ENCODE results near the gene RNF114. TPM values are rescaled to one million over a fixed set of nuclear protein-coding genes. Genes with fewer than 3 reads are reported as not detected.

The RNF114 gene
- polyA plus RNA-seq, 1 of the 3 experiments (the other 2 are of a cell fraction) = 55.0 TPM

DNA sequence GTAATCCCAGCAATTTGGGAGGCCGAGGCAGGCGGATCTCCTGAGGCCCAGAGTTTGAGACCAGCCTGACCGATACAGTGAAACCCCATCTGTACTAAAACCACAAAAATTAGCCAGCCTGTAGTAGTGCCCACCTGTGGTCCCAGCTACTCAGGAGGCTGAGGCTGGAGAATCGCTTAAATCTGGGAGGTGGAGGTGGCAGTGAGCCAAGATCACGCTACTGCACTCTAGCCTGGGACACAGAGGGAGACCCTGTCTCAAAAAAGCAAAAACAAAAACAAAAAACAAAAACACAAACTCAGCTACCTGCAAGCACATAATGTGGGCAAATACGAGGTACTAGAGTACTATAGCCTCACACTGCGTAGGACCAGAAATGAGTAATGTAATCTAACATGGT lies 17.2 kb upstream of the RNF114 start:
- Histone ChIP-seq H3K9me2 (no peaks in the 10 kb centered on the region), H3K27me3 (ENCODE audit: insufficient read depth) (no peaks in the 10 kb centered on the region), H3K27ac (ENCODE audit: low read depth in 2 of 2, low read length in 1 of 2) (no peak overlapping the region), H3K79me2 (ENCODE audit: insufficient read depth) (peaks cover 13% of the 10 kb centered on the region), H3K9me3 (no peaks in the 10 kb centered on the region), H3F3A (replicated peaks; ENCODE audit: insufficient read depth) (peaks cover 9% of the 10 kb centered on the region), H2AFZ (ENCODE audit: low read depth) (no peak overlapping the region), H3K9ac (no peak overlapping the region), H3K4me2 (no peak overlapping the region), H3K4me3 (ENCODE audit: low read depth in 2 of 2, low read length in 1 of 2) (no peak overlapping the region), H4K20me1 (ENCODE audit: insufficient read depth) (peaks cover 9% of the 10 kb centered on the region), H3K36me3 (replicated peaks in 1 of 2; ENCODE audit: control insufficient read depth in 1 of 2, insufficient read depth in 2 of 2, low read length in 1 of 2) (no peaks in the 10 kb centered on the region), H3K4me1 (ENCODE audit: control insufficient read depth in 1 of 2, insufficient read depth in 2 of 2, low read depth in 1 of 2, low read length in 1 of 2) (peaks cover 0 to 11% of the 10 kb centered on the region in 2 experiments; a peak in 1 of 4 replicates)
- no peak for TF ChIP-seq TAF1 (IDR thresholded peaks at IDR 0.05; ENCODE audit: borderline replicate concordance, low read depth, low read length)
- no peak for TF ChIP-seq GATA2 (CRISPR knock-in tag; IDR thresholded peaks at IDR 0.05)
- no peak for TF ChIP-seq ELF1 (IDR thresholded peaks at IDR 0.05)
- ChIA-PET CTCF (interaction anchor here (1.1 to 1.2 kb wide), 2 partner anchors 73 to 152 kb away, joined by 3 read pairs; no protein-coding TSS in a partner anchor), POLR2A (no interaction called here)
- no peak for DNase-seq
- WGBS (ENCODE audit: low lambda C conversion rate) = 60% methylated on average over 6 of the region's 7 CpGs

DNA sequence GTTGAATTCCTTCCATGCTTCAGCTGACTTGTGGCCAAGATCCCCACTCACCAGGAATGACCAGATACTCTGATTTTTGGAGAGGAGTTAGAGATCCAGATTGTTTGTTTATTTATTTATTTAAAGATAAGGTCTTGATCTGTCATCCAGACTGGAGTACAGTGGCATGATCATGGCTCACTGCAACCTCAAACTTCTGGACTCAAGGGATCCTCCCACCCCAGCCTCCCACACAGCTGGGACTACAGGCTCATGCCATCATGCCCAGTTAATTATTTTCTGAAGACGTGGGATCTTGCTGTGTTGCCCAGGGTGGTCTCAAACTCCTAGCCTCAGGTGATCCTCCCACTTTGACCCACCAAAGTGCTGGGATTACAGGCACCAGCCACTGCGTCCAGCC lies 16.7 kb upstream of the RNF114 start:
- Histone ChIP-seq H4K20me1 (ENCODE audit: insufficient read depth) (peaks cover 4% of the 10 kb centered on the region), H3K4me1 (ENCODE audit: control insufficient read depth in 1 of 2, insufficient read depth in 2 of 2, low read depth in 1 of 2, low read length in 1 of 2) (peaks cover 0 to 7% of the 10 kb centered on the region in 2 experiments; a peak in 1 of 4 replicates), H3F3A (replicated peaks; ENCODE audit: insufficient read depth) (peaks cover 9% of the 10 kb centered on the region), H3K36me3 (replicated peaks in 1 of 2; ENCODE audit: control insufficient read depth in 1 of 2, insufficient read depth in 2 of 2, low read length in 1 of 2) (no peaks in the 10 kb centered on the region), H2AFZ (ENCODE audit: low read depth) (no peak overlapping the region), H3K27ac (ENCODE audit: low read depth in 2 of 2, low read length in 1 of 2) (no peak overlapping the region), H3K9ac (no peak overlapping the region), H3K4me2 (no peak overlapping the region), H3K4me3 (ENCODE audit: low read depth in 2 of 2, low read length in 1 of 2) (no peak overlapping the region), H3K27me3 (ENCODE audit: insufficient read depth) (no peaks in the 10 kb centered on the region), H3K79me2 (ENCODE audit: insufficient read depth) (peaks cover 9% of the 10 kb centered on the region), H3K9me3 (no peaks in the 10 kb centered on the region), H3K9me2 (no peaks in the 10 kb centered on the region)
- POLR2A ChIA-PET = no interaction called here
- TF ChIP-seq RCOR1 (IDR thresholded peaks at IDR 0.05; ENCODE audit: low read length) (no peak), FOSL2 (IDR thresholded peaks at IDR 0.05; ENCODE audit: borderline replicate concordance, low read depth) (no peak), FOXM1 (IDR thresholded peaks at IDR 0.05; ENCODE audit: low read depth) (no peak)
- TF ChIP-seq, protein P1, sequence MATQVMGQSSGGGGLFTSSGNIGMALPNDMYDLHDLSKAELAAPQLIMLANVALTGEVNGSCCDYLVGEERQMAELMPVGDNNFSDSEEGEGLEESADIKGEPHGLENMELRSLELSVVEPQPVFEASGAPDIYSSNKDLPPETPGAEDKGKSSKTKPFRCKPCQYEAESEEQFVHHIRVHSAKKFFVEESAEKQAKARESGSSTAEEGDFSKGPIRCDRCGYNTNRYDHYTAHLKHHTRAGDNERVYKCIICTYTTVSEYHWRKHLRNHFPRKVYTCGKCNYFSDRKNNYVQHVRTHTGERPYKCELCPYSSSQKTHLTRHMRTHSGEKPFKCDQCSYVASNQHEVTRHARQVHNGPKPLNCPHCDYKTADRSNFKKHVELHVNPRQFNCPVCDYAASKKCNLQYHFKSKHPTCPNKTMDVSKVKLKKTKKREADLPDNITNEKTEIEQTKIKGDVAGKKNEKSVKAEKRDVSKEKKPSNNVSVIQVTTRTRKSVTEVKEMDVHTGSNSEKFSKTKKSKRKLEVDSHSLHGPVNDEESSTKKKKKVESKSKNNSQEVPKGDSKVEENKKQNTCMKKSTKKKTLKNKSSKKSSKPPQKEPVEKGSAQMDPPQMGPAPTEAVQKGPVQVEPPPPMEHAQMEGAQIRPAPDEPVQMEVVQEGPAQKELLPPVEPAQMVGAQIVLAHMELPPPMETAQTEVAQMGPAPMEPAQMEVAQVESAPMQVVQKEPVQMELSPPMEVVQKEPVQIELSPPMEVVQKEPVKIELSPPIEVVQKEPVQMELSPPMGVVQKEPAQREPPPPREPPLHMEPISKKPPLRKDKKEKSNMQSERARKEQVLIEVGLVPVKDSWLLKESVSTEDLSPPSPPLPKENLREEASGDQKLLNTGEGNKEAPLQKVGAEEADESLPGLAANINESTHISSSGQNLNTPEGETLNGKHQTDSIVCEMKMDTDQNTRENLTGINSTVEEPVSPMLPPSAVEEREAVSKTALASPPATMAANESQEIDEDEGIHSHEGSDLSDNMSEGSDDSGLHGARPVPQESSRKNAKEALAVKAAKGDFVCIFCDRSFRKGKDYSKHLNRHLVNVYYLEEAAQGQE (IDR thresholded peaks at IDR 0.05; ENCODE audit: low read depth, low read length) = no peak
- CTCF ChIA-PET = interaction anchor here (0.6 to 1.2 kb wide), 2 partner anchors 152 to 286 kb away, joined by 3 read pairs; no protein-coding TSS in a partner anchor
- no peak for DNase-seq
- WGBS (ENCODE audit: low lambda C conversion rate) = 72% methylated on average over 2 of the region's 2 CpGs

DNA sequence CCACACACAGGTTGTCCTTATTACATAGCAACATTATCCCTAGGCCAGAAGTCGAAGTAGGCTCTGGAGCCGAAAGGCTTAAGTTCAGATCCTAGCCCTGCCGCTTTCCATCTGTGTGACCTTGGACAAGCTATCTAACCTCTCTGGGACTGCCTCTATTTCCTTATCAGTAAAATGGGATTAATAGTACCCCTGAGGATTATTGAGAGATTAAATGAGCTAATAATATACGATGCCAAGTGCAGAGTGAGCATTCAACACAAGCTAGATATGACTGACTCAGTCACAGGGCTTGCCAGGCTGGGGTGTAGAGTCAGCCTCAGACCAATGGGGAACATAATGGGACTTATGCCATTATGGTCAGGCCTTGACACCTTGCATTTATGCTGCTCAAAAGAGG lies 11.9 kb upstream of the RNF114 start:
- no peak for DNase-seq
- POLR2A ChIA-PET = no interaction called here
- CTCF ChIA-PET = no interaction called here
- TF ChIP-seq, protein P2, sequence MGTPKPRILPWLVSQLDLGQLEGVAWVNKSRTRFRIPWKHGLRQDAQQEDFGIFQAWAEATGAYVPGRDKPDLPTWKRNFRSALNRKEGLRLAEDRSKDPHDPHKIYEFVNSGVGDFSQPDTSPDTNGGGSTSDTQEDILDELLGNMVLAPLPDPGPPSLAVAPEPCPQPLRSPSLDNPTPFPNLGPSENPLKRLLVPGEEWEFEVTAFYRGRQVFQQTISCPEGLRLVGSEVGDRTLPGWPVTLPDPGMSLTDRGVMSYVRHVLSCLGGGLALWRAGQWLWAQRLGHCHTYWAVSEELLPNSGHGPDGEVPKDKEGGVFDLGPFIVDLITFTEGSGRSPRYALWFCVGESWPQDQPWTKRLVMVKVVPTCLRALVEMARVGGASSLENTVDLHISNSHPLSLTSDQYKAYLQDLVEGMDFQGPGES (IDR thresholded peaks at IDR 0.05; ENCODE audit: low read depth, low read length) = no peak
- TF ChIP-seq EZH2phosphoT487 (IDR thresholded peaks at IDR 0.05; ENCODE audit: borderline replicate concordance, low read depth) (no peak), YY1 (IDR thresholded peaks at IDR 0.05; ENCODE audit: low read depth) (no peak), EP300 (IDR thresholded peaks at IDR 0.05; ENCODE audit: borderline replicate concordance in 1 of 2, low read depth in 1 of 2, low read length in 1 of 2) (no peak), RXRA (IDR thresholded peaks at IDR 0.05; ENCODE audit: borderline replicate concordance, low read depth) (no peak), SIN3A (IDR thresholded peaks at IDR 0.05; ENCODE audit: borderline replicate concordance, low read depth, low read length) (no peak), FOSL2 (IDR thresholded peaks at IDR 0.05; ENCODE audit: borderline replicate concordance, low read depth) (no peak), JUND (IDR thresholded peaks at IDR 0.05) (no peak), FOXJ3 (CRISPR knock-in tag; IDR thresholded peaks at IDR 0.05) (no peak), TEAD4 (IDR thresholded peaks at IDR 0.05; ENCODE audit: borderline replicate concordance, insufficient read depth) (no peak)
- TF ChIP-seq, protein P3, sequence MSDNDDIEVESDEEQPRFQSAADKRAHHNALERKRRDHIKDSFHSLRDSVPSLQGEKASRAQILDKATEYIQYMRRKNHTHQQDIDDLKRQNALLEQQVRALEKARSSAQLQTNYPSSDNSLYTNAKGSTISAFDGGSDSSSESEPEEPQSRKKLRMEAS (IDR thresholded peaks at IDR 0.05; ENCODE audit: low read depth) = no peak
- TF ChIP-seq, protein P4, sequence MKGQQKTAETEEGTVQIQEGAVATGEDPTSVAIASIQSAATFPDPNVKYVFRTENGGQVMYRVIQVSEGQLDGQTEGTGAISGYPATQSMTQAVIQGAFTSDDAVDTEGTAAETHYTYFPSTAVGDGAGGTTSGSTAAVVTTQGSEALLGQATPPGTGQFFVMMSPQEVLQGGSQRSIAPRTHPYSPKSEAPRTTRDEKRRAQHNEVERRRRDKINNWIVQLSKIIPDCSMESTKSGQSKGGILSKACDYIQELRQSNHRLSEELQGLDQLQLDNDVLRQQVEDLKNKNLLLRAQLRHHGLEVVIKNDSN (IDR thresholded peaks at IDR 0.05; ENCODE audit: borderline replicate concordance, low read depth) = no peak

More for the DNA sequence above, 11.9 kb upstream of the RNF114 start:
- H3K36me3 ChIP-seq (replicated peaks in 1 of 2; ENCODE audit: control insufficient read depth in 1 of 2, insufficient read depth in 2 of 2, low read length in 1 of 2) = no peaks in the 10 kb centered on the region
- H3F3A ChIP-seq (replicated peaks; ENCODE audit: insufficient read depth) = peaks cover 12% of the 10 kb centered on the region
- H3K4me3 ChIP-seq (ENCODE audit: low read depth in 2 of 2, low read length in 1 of 2) = no peak overlapping the region
- no peak overlapping the region for H3K27ac ChIP-seq (ENCODE audit: low read depth in 2 of 2, low read length in 1 of 2)
- no peaks in the 10 kb centered on the region for H3K9me3 ChIP-seq
- H4K20me1 ChIP-seq (ENCODE audit: insufficient read depth) = no peaks in the 10 kb centered on the region
- H3K9ac ChIP-seq = no peak overlapping the region
- no peaks in the 10 kb centered on the region for H3K27me3 ChIP-seq (ENCODE audit: insufficient read depth)
- H3K4me2 ChIP-seq = no peak overlapping the region
- WGBS (ENCODE audit: low lambda C conversion rate) = 88% methylated on average over 4 of the region's 4 CpGs
- no peaks in the 10 kb centered on the region for H3K4me1 ChIP-seq (ENCODE audit: control insufficient read depth in 1 of 2, insufficient read depth in 2 of 2, low read depth in 1 of 2, low read length in 1 of 2)
- H3K9me2 ChIP-seq = no peaks in the 10 kb centered on the region
- H2AFZ ChIP-seq (ENCODE audit: low read depth) = no peak overlapping the region
- H3K79me2 ChIP-seq (ENCODE audit: insufficient read depth) = no peaks in the 10 kb centered on the region
